ENCODE data around the gene FAR2.

The FAR2 gene

GRCh38 chr12:29322157-29322556 is 173.1 kb downstream of the FAR2 start:
- in situ Hi-C loops (cut with MboI; ENCODE audit: low sequenced_read_pairs, unreplicated experiment), result no loop called here
- no peak for DNase-seq (ENCODE audit: low spot score)
- no peak for TF ChIP-seq CTCF (IDR thresholded peaks at IDR 0.05; ENCODE audit: borderline replicate concordance, control extremely low read depth, extremely low read depth, insufficient read depth, missing control alignments)

DNA sequence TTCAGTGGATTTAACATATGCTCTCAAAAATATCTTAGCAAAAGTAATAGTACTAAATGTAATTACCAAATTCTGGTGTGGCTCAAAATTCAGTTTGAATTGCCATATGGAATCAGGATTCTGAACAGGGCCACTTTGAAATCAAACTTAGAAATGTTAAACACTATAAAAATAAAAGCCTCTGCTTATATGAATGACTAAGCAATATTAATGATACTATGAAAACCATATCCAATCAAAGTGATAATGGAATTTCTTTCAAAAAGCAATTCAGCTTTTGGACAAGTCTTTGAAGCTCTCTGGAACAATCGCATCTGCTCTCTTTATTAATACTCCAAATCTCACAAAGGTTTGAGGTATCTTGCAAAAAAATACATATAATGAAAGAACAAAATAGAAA is 180.3 kb downstream of the FAR2 start:
- DNase-seq (ENCODE audit: low spot score), result no peak
- no peak for TF ChIP-seq CTCF (IDR thresholded peaks at IDR 0.05; ENCODE audit: borderline replicate concordance, control extremely low read depth, extremely low read depth, insufficient read depth, missing control alignments)
- in situ Hi-C loops (cut with MboI; ENCODE audit: low sequenced_read_pairs, unreplicated experiment), result no loop called here

DNA sequence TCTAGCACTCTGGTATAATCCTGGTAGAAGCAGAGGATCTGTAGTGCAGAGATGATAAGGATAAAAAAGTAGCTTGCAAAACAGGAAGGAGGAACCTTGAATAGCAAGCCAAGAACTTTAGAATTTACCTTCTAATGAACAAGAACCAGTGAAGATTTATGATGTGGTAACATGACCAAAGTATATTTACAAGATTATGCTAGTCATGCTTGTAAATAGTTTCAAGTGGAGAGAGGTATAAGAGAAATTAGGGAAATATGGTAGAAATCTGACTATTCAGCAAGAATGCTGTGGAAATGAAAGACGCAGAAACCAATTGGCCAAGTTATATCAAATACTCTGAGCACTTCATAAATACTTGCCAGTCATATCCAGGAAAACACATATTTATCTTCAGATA is 184.1 kb downstream of the FAR2 start:
- no peak for TF ChIP-seq CTCF (IDR thresholded peaks at IDR 0.05; ENCODE audit: borderline replicate concordance, control extremely low read depth, extremely low read depth, insufficient read depth, missing control alignments)
- DNase-seq (ENCODE audit: low spot score), result no peak
- in situ Hi-C loops (cut with MboI; ENCODE audit: low sequenced_read_pairs, unreplicated experiment), result no loop called here

DNA sequence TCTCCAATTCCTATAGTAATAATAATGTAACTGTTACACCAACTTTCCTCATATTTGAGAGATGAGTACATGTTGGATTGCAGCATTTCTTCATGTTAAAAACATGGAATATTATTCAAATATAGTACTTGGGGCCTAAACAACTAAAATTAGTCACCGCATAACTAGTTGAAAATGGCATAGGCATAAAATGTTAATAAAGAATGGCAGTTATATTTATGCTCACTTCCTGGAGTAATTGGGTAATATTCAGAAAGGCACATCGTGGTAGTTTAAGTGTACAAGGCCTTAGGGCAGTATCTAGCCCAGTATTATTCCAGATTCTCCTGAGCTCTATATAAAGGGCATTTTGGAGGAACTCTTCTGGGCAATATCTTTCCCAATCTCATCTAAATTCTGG is 185.9 kb downstream of the FAR2 start:
- no peak for DNase-seq (ENCODE audit: low spot score)
- in situ Hi-C loops (cut with MboI; ENCODE audit: low sequenced_read_pairs, unreplicated experiment), result no loop called here
- no peak for TF ChIP-seq CTCF (IDR thresholded peaks at IDR 0.05; ENCODE audit: borderline replicate concordance, control extremely low read depth, extremely low read depth, insufficient read depth, missing control alignments)

DNA sequence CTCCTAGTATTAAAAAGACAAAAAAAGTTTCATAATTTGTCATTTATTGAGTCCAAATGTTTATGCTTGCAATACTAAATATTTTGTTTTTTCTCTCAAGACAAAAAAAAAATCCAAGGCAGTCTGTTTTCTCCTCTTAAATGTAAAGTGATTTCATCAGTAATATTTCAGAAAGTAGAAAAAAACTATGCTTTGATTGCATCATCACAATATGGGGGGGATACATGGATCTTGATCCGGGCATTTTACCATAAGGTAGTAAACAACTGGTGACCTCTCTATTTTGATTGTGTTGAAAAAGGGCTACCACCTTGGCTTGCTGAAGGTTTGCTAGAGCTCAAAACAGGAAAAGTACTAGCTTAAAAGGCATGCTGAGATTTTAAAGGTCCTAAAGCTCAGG is 188.2 kb downstream of the FAR2 start:
- TF ChIP-seq CTCF (IDR thresholded peaks at IDR 0.05; ENCODE audit: borderline replicate concordance, control extremely low read depth, extremely low read depth, insufficient read depth, missing control alignments), result no peak
- no peak for DNase-seq (ENCODE audit: low spot score)
- in situ Hi-C loops (cut with MboI; ENCODE audit: low sequenced_read_pairs, unreplicated experiment), result no loop called here

DNA sequence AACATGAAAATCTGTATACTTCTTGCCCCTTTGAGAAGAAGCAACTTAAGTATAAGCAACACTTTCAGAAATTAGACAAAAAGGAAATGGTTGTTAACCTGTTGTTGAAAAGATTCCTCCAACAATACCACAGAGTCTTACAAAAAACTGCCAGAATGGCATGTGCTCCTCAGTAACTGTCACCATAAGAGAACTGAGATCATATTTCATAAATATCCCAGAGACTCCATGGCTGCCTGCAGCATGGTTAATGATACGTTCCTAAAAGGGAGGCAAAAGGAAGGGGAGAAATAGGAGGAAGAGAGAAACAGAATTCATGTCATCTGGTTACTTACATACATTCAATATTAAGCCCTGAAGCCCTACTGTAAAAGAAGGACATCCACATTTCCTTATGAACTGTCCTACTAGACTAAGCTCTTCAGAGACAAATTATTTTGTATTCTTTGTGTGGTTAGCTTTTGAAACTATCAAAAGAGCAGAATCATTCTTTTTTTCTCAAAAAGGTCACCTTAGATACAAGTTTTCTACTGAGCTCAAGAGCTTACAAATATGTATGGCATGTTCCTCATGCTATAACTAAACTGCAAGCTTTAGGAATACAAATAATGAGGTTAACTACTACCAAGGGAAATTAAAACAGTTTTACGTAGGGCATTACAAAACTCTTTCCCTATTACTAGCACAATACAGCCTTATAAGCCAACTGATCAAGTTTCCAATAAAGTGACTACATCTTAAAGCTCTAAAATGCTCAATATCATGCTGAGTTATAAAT is 194.1 kb downstream of the FAR2 start:
- TF ChIP-seq CTCF (IDR thresholded peaks at IDR 0.05; ENCODE audit: borderline replicate concordance, control extremely low read depth, extremely low read depth, insufficient read depth, missing control alignments), result no peak

More for the DNA sequence above, 194.1 kb downstream of the FAR2 start:
- in situ Hi-C loops (cut with MboI; ENCODE audit: low sequenced_read_pairs, unreplicated experiment), result no loop called here
- no peak for DNase-seq (ENCODE audit: low spot score)

Data from GM13976 (cell line).